OCI-LY1 (cell line): Measurements from ENCODE around the gene TLE2.

Experiments
- CTCF ChIP-seq: fragments of 200-600 bp; sonication (generic), shearing (Covaris generic); IDR thresholded peaks from 2 replicates; pipeline ENCODE4 v1.5.1; 2017; ENCODE audit warnings: mild to moderate bottlenecking, antibody characterized with exemption, low read length, moderate library complexity, mixed read lengths
- EZH2 ChIP-seq: fragments of 200-600 bp; sonication (generic), shearing (Covaris generic); IDR thresholded peaks from 2 replicates; pipeline ENCODE4 v1.8.0; 2017; ENCODE audit warnings: borderline replicate concordance, mixed run types, mild to moderate bottlenecking, antibody characterized with exemption, low read length, moderate library complexity, mixed read lengths

DNA sequence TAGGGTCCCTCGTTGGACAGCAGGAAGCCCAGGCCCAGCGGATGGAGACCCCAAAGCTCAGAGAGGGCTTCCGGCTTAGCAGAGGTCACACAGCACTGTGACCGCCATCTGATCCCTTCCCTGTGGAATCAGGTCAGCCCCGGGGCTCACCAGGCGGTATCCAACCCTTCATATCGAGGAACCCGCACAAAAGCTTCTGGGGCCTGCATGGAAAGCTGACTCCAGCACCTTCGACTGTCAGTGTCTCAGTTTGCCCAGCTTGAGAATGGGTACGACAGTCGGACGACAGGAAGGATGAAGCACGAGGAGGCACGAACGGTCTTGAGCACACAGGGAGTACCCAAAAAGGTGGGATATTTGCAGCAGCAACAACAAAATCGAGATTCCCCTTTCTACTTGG lies 30.6 kb upstream of the TLE2 start:
- TF ChIP-seq CTCF (no peak), EZH2 (no peak)
